Activated T-helper 1 cell treated with Interleukin-2 at 50 U/mL for 16 hours (primary cell): ENCODE results near the gene NEK5.
"Not testable (repeated sequence)": the region's sequence is repeated elsewhere in the genome, so short reads cannot be mapped to it uniquely, and the experiment has no call there.

Experiments
- DNase-seq: peaks from one replicate; pipeline ENCODE4 v3.0.0-alpha.2; 2020; ENCODE audit warnings: low read depth

The NEK5 gene

DNA sequence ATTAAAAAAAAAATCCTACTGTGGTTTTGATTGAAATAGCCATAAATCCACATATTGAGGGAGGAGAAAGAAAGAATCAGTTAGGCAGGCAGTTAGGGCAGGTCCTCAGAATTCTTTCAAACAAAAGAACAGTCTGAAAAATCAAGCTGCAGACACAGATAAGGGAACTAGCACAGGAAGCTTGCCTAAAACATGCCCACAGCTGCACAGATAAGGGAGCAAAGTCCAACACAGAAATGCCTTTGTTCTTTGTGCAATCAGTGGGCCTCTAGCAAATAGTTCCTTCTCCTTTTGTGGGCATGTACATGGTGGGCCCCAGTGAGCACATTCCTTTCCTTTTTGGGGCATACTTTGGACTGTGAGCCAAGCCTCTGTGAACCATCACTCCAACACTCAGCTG lies 61.6 kb downstream of the NEK5 start:
- no peak for DNase-seq

DNA sequence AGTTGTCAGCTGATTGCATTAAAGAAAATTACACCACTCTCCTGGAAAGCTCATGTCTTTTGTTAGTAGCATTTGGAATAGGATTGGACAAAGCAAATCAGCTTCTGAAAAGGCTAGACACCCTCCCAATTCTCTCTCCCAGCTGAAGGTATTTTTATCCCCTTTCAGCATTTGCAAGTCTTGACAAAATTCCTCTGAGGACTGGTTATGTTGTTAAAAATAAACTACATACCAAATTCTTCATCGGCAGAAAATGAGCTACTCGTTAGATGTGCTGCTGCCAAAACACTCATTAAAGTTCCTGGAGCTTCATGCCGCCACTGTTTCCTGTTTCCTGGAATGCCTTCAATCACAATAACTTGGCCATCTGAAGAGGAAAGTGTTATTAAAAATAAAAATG lies 67.3 kb downstream of the NEK5 start:
- no peak for DNase-seq

DNA sequence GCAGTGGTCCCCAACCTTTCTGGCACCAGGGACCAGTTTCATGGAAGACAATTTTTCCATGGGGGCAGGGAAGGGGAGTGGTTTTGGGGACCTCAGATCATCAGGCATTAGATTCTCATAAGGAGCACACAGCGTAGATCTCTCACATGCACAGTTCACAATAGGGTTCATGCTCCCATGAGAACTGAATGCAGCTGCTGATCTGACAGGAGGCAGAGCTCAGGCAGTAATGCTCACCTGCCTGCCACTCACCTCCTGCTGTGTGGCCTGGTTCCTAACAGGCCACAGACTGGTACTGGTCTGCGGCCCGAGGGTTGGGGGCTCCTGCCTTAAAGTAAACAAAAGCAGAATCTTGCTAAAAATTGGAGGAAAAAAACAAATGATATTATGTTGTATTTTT lies 67.8 kb downstream of the NEK5 start:
- not testable (repeated sequence) for DNase-seq

DNA sequence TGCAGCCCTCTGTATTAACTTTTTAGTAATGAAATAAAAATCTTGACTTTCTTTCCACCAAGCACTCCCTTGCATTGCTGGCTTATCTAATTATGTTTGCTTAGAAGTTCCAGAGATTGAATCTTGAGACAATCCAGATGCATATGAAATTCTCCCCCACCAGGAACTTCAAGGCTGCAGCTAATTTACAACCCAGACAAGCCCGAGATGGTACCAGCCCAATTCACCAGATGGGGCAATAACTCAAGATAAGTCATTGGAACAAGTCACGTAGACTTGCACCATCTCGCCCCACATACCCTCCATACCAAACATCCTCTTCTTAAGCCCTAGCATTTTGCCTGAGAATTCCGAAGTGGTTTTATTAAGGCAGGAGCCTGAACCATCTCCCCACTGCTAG lies 75.4 kb downstream of the NEK5 start:
- no peak for DNase-seq

DNA sequence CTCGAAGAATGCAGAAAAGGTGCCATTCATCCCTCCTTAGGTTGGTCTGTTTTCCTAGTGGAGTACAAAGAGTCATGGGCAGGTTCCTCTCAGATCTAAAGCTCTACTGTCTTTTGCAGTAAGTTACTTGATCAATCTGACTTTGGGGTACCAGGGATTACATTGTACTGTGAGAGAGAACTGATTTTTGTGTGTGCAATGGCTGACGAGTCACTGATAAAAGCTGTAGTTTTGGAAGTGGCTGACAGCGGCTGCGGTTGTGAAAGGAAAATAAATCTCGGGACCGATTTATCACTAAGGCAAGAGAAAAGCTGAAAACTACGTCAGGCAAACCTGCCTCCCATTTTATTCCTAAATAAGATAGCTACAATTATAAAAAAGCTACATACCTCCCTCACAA lies 77.5 kb downstream of the NEK5 start:
- no peak for DNase-seq

DNA sequence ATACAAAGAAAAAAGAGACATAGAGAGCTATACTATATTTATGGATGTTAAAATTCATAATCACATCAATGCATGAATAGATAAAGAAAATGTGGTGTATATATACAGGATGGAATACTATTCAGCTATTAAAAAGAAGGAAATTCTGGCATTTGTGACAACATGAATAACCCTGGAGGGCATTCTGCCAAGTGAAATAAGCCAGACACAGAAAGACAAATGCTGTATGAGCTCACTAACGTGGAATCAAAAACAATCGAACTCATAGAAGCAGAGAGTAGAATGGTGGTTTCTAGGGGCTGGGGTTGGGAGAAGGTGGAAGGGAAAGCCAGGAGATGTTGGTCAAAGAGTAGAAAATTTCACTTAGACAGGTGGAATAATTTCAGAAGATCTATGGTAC lies 80.4 kb downstream of the NEK5 start:
- DNase-seq = no peak

DNA sequence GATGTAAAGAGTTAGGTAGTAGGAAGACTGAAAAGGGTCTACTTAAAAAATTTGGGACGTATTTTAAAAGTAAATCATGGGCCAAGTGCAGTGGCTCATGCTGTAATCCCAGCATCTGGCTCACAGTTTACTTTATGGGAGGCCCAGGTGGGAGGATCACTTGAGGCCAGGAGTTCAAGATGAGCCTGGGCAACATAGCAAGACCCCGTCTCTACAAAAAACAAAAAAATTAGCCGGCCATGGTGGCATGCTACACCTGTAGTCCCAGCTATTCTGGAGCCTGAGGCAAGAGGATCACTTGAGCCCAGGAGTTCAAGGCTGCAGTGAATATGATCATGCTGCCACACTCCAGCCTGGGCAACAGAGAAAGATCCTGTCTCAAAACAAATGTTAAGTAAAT lies 81.4 kb downstream of the NEK5 start:
- no peak for DNase-seq

DNA sequence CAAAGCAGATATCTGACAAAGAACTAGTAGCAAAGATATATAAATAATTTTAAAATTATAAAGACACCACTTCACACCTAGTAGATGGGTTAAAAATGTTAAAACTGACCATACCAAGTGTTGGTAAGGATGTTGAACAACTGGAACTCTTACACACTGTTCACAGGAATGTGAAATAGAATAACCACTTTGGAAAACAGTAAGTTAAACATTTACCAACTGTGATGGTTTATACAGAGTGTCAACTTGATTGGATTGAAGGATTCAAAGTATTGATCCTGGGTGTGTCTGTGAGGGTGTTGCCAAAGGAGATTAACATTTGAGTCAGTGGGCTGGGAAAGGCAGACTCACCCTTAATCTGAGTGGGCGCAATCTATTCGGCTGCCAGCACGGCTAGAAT lies 85.2 kb downstream of the NEK5 start:
- no peak for DNase-seq

DNA sequence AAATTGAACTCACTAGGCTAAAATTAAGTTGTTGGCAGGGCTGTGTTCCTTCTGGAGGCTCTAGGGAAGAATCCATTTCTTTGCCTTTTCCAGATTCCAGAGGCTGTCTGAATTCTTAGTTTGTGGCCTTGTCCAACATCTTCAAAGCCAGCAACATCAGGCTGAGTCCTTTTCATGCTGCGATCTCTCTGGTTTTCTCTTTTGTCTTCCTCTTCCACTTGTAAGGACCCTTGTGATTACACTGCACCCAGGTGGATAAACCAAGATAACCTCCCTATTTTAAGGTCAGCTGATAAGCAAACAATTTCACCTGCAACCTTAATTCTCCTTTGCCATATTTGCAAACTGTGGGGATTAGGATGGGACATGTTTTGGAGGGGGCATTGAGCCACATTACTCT lies 92.8 kb downstream of the NEK5 start:
- DNase-seq = no peak

DNA sequence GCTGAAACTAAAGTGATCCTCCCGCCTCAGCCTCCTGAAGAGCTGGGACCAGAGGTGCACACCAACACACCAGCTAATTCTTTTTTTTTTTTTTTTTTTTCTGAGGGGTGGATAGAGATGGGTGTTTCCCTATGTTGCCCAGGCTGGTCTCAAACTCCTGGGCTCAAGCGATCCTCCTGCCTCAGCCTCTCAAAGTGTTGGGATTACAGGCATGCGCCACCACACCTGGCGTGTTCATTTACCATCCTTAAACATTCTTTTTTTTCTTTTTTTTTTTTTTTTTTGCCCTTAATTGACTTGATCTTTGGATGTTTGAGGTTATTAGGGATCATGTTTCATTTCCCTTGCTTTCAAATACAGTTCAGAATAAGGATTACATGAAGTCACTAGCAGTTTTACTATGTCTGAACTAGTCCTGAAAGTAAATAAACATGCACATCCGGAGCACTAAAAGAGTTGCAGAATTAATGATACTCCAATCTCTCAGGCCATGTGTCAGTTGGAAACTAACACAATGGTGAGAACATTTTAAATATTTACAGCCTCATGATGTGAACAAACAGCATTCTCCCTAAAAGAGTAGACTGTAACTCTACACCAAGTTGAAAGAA lies 94.2 kb downstream of the NEK5 start:
- DNase-seq = no peak

DNA sequence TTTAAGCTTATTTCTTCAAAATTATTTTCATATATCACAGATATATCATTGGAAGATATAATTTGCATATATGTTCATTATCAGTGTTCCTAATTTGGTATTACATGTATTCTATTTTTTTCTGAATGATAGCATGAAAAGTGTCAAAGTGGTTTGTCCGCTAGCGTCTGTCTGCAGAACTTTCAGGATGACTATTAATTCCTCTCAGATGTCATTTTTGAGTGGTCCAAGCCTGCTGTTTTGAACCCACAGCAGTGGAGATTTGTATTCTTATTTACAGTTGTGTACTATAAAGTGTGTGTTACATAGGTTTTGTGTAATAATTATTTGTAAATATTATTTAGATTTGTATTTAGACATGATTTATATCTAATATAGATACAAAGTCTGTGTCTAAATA lies 95.8 kb downstream of the NEK5 start:
- DNase-seq = no peak

DNA sequence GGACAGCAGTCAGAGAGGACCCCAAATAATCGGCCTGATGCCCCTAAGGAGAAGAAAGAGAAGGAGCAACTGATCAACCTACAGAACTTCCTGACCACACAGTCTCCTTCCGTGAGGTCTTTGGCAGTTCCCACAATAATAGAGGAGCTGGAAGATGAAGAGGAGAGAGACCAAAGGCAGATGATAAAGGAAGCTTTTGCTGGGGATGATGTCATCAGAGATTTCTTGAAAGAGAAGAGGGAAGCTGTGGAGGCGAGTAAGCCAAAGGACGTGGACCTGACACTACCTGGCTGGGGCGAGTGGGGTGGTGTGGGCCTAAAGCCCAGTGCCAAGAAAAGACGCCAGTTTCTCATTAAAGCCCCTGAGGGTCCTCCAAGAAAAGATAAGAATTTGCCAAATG lies 98.5 kb downstream of the NEK5 start:
- not testable (repeated sequence) for DNase-seq

DNA sequence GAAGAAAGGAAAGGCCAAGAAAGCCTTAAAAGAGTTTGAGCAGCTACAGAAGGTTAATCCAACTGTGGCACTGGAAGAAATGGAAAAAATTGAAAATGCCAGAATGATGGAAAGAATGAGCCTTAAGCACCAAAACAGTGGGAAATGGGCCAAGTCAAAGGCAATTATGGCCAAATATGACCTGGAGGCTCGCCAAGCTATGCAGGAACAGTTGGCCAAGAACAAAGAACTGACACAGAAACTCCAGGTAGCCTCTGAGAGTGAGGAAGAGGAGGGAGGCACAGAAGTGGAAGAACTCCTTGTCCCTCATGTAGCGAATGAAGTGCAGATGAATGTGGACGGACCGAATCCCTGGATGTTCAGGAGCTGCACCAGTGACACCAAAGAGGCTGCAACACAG lies 99.3 kb downstream of the NEK5 start:
- no peak for DNase-seq

DNA sequence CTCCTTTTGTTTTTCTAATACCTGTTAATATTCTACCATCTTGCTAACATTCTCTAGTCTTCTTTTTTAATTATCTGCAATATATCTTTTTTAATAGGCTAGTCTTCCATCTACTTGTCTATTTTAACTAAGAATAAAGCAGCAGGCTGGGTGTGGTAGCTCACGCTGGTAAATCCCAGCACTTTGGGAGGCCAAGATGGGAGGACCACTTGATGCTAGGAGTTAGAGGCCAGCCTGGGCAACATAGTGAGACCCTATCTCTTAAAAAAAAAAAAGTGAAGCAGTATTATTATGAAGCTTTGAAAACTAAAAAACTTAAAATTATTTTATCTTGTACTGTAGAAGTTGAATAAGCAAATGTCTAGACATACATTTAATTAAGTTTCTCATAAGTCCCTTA lies 101.0 kb downstream of the NEK5 start:
- DNase-seq = no peak

DNA sequence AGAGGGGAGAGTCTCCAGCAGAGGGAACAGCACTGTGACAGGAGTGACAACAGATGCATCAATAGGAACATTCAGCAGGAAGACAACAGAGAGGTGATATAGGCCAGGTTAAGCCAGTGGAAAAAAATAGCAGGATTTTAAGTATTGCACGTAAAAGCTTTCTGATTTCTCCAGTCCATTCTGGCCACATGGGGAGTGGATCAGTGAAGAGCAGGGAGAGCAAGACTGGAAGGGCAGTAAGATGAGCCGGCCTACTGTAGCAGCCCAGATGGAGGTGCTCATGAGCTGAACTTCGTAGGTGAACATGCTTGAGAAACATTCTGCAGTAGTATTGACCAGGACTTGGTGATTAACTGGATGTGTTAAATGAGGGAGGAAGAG lies 102.6 kb downstream of the NEK5 start:
- DNase-seq = no peak

DNA sequence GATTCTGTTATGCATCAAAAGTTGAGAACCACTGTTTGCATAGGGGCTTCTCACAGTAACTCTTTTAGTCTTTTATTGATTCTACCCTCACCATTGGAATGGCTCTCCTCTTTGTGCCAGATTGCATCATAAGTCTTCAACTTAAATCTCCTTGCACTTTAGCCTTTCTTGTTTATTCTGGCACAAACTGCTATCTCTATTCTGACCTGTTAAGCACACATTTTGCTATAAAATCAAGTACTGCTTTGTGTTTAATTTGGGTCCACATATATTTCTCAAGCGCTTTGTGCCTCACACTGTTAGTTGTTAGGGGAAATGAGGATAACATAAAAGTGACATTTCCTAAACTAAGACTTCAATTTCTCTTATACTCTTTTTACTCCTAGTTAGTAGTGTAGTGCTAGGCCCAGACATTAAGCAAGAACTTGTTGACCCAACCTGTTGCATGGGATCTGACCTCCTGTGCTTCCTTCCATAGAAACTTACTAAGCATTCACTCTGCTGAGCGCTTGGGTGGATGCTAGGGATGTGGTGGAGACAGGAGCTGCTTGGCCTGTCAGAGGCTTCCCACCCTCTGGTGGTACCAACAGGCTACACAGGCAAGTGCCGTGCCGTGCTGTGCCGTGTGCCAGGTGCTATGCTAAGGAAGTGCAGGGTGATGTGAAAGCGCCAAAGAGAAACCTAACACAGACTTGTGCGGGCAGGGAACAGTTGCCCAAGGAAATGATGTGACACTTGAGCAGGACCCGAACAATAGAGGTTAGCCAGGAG lies 103.2 kb downstream of the NEK5 start:
- DNase-seq = no peak

DNA sequence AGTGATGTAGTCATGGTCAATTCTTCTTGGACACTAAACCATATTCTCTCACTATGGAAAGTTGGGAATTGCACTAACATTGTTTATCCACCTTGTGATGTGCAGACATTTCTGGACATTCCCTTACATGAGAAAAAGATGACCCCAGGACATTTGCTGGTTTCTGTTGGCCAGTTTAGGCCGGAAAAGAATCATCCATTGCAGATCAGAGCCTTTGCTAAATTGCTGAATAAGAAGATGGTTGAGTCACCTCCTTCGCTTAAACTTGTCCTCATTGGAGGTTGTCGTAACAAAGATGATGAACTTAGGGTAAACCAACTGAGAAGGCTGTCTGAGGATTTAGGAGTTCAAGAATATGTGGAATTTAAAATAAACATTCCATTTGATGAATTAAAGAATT lies 104.4 kb downstream of the NEK5 start, which contains the start of gene UTP14C:
Gene UTP14C, plus strand, starts transcription at position 211 of the 400 bp plus-strand sequence. CDS start 4,114 bp downstream, outside the sequence.
- DNase-seq = no peak

DNA sequence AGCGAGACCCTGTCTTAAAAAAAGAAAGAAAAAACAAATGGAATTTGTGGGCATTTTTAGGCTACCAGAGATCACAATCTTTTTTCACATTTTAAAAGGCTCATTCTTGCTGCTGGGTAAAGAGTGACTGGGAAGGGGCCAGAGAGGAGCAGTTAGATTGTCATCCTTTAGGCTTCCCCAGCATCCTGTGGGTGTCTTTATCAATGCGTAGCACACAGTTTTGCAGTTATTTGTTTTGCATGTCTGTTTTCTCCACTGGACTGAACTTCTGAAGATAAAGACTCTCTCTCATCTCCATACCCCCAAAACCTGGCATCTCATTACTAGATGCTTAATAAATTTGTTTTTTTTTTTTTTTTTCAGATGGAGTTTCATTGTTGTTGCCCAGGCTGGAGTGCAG lies 106.5 kb downstream of the NEK5 start:
- no peak for DNase-seq

DNA sequence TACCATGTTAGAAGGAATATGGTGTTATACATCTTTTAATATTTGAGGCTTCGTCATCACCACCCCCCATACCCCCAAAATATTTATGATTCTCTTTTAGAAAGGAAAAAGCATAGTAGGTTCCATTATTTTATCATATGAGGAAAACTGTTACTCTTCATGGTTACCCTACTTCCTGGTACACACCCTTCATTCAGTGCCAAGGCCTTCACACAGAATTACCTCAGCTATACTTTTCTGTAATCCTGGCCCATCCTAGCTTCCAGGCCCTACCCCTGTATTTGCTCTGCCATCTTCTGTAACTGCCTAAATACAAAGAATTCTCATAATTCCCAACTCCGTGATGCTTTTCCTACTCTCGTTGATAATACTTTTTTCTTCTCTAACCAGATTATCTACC lies 108.7 kb downstream of the NEK5 start:
- no peak for DNase-seq

DNA sequence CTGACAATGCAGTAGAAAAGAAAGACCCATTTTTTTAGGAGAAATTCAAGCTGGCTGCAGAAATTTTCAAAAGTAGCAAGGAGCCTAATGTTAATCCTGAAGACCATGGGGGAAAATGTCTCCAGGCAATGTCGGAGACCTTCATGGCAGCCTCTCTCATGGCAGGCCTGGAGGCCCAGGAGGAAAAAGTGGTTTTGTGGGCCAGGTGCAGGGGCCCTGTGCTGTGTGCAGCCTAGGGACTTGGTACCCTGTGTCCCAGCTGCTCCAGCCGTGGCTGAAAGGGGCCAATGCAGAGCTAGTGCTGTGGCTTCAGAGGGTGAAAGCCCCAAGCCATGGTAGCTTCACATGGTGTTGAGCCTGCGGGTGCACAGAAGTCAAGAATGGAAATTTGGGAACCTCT lies 112.6 kb downstream of the NEK5 start:
- no peak for DNase-seq

DNA sequence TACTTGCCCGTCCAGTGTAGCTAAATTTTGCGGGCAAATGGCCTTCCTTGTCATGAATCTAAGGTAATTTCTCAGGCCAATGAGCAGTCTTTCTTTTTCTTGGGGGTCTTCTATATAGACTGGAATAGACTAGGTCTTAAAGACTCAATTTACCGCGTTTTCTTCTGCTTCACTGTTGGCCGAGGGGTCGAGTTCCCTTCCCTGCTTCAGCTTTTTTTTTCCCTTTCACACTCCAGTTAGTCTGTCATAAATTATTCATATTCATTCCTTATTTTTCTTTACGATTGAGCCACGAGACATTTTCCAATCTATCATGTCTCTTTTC lies 116.4 kb downstream of the NEK5 start:
- DNase-seq = no peak

DNA sequence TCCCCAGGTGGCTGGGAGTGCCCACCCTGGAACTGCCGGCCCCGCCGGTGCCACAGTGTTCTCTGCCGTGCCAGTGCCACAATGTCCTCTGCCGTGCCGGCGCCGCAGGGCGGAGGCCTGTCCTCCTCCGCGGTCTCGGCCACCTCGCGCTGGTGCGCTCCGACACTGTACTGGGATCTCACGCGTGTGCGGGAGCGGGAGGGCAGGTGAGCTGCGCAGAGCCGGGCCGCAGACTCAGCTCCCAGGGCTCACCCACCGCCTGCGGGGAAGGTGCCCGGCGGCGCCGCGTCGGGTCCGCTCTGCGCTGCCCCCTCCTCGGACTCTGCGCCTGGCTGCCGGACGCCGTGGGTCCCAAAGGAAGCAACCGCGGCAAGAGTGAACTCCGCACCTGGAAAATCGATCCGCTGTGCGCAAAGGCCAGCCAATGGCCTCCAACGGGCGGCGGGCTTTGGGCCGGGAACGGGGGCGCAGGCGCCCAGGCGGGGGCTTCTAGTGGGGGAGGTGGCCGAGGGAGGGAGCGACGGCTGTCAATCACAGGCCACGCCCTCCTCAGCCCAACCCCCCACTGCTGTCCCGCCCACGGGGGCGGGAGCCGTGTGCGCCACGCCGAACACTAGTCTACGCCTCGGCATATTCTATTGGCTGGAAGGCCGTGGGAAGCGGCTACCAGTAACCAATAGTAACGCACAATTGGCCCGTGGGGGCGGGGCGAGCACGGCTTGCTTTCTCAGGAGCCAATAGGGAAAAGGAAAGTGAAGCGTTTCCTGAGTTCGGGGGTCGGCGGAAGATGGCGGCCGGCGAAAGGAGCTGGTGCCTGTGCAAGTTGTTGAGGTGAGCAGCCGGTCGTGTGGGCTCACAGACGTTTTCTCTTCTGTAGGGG lies 117.0 kb downstream of the NEK5 start, which contains the start of gene ALG11:
Gene ALG11, plus strand, starts transcription at position 767 of the 880 bp plus-strand sequence. Its CDS starts 21 bp downstream, at position 788.
- DNase-seq = peak; percentile 99
